ENCODE data around the gene KRT86. TPM values are rescaled to one million over a fixed set of nuclear protein-coding genes. Genes with fewer than 3 reads are reported as not detected.
A peak's percentile ranks its signal among the peaks of the same experiment; 100 is the strongest.

The KRT86 gene
- total RNA-seq, 1 donor, result not detected

- no peak for TF ChIP-seq CTCF (IDR thresholded peaks at IDR 0.05; ENCODE audit: insufficient read depth, low read length)
- H3K4me3 ChIP-seq (ENCODE audit: low read depth, low read length), result peak overlapping the region; percentile 64
- DNase-seq (ENCODE audit: low read depth), result no peak
Observed at GRCh38 chr12:52308806-52309425, 34.5 kb downstream of the KRT86 start.

GRCh38 chr12:52310622-52311284, 36.3 kb downstream of the KRT86 start:
- no peak for DNase-seq (ENCODE audit: low read depth)
- H3K4me3 ChIP-seq (ENCODE audit: low read depth, low read length), result no peak overlapping the region
- no peak for TF ChIP-seq CTCF (IDR thresholded peaks at IDR 0.05; ENCODE audit: insufficient read depth, low read length)

- no peak overlapping the region for H3K4me3 ChIP-seq (ENCODE audit: low read depth, low read length)
- peak; percentile 52 for DNase-seq (ENCODE audit: low read depth)
- TF ChIP-seq CTCF (IDR thresholded peaks at IDR 0.05; ENCODE audit: insufficient read depth, low read length), result no peak
Observed at GRCh38 chr12:52311285-52311648, 36.8 kb downstream of the KRT86 start.

- no peak for TF ChIP-seq CTCF (IDR thresholded peaks at IDR 0.05; ENCODE audit: insufficient read depth, low read length)
- no peak for DNase-seq (ENCODE audit: low read depth)
Observed at GRCh38 chr12:52312086-52312485, 37.6 kb downstream of the KRT86 start.

GRCh38 chr12:52313461-52313860, 39.0 kb downstream of the KRT86 start:
- DNase-seq (ENCODE audit: low read depth), result no peak
- no peak overlapping the region for H3K4me3 ChIP-seq (ENCODE audit: low read depth, low read length)
- TF ChIP-seq CTCF (IDR thresholded peaks at IDR 0.05; ENCODE audit: insufficient read depth, low read length), result no peak

More at GRCh38 chr12:52312086-52312485, 37.6 kb downstream of the KRT86 start:
- H3K4me3 ChIP-seq (ENCODE audit: low read depth, low read length), result no peak overlapping the region

- H3K4me3 ChIP-seq (ENCODE audit: low read depth, low read length), result no peak overlapping the region
- no peak for TF ChIP-seq CTCF (IDR thresholded peaks at IDR 0.05; ENCODE audit: insufficient read depth, low read length)
- no peak for DNase-seq (ENCODE audit: low read depth)
Observed at GRCh38 chr12:52313926-52314325, 39.5 kb downstream of the KRT86 start.
